Caco-2 (cell line): Measurements from ENCODE around the gene TRAF3IP1. TPM values are rescaled to one million over a fixed set of nuclear protein-coding genes. Genes with fewer than 3 reads are reported as not detected.

Experiments
- BruUV-seq: library from RNA; stranded (reverse); fragments of 400-500 nt; replicated peaks from 2 replicates; lab custom pipeline; 2021; lab: Mats Ljungman, UMichigan
- CTCF ChIA-PET: fragments of 300-600 bp; sonication (Branson Sonifier 250); formaldehyde crosslinking; loops from one replicate; lab custom pipeline; 2022; ENCODE audit warnings: antibody characterized with exemption; lab: Charles Lee
- POLR2A ChIA-PET: fragments of 300-600 bp; sonication (Branson Sonifier 250); formaldehyde crosslinking; loops from one replicate; lab custom pipeline; 2022; ENCODE audit warnings: antibody characterized with exemption; lab: Charles Lee
- DNase-seq, 2 experiments: peaks; one replicate each; pipeline versions ENCODE4 v3.0.0 to v3.0.0-alpha.2; 2020 to 2022
- H3K27me3 ChIP-seq: replicated peaks from 2 replicates; pipeline ENCODE4 v1.6.0; 2011; ENCODE audit warnings: low read length; ENCODE audit not compliant: control insufficient read depth, insufficient read depth
- H3K36me3 ChIP-seq: 2 replicates; pipeline ENCODE4 v1.5.1; 2011; ENCODE audit warnings: low read length; ENCODE audit not compliant: control insufficient read depth, insufficient read depth
- H3K4me1 ChIP-seq: fragments of 250-450 bp; sonication (Bioruptor Pico); 2 replicates; pipeline ENCODE4 v1.5.1; 2020; ENCODE audit warnings: mild to moderate bottlenecking
- H3K4me3 ChIP-seq: 2 replicates; pipeline ENCODE4 v1.5.1; 2011; ENCODE audit warnings: low read depth, mild to moderate bottlenecking, control low read depth, low read length
- H3K9me3 ChIP-seq: fragments of 250-450 bp; sonication (Bioruptor Pico); 2 replicates; pipeline ENCODE4 v1.5.1; 2020; ENCODE audit warnings: mild to moderate bottlenecking, moderate library complexity
- H3K27ac Mint-ChIP-seq: one replicate; pipeline ENCODE4 v1.8.0; 2022; ENCODE audit warnings: mixed read lengths; ENCODE audit not compliant: unreplicated experiment
- H3K27me3 Mint-ChIP-seq: one replicate; pipeline ENCODE4 v1.8.0; 2022; ENCODE audit warnings: mixed read lengths; ENCODE audit not compliant: insufficient read depth, unreplicated experiment
- H3K36me3 Mint-ChIP-seq: one replicate; pipeline ENCODE4 v1.8.0; 2022; ENCODE audit warnings: mild to moderate bottlenecking, mixed read lengths; ENCODE audit not compliant: insufficient read depth, unreplicated experiment
- H3K4me1 Mint-ChIP-seq: one replicate; pipeline ENCODE4 v1.8.0; 2022; ENCODE audit warnings: low read depth, mixed read lengths; ENCODE audit not compliant: unreplicated experiment
- H3K4me3 Mint-ChIP-seq: one replicate; pipeline ENCODE4 v1.8.0; 2022; ENCODE audit warnings: mild to moderate bottlenecking, moderate library complexity, mixed read lengths; ENCODE audit not compliant: unreplicated experiment
- H3K9me3 Mint-ChIP-seq: one replicate; pipeline ENCODE4 v1.8.0; 2022; ENCODE audit warnings: mixed read lengths; ENCODE audit not compliant: unreplicated experiment
- intact Hi-C: fragments of 100-400 bp; cut with micrococcal nuclease; formaldehyde crosslinking; loops from one replicate; pipeline ENCODE4 v1.10.0; 2022; ENCODE audit not compliant: unreplicated experiment
- total RNA-seq: library from RNA; stranded (reverse); gene quantifications from 2 replicates; pipeline ENCODE4 v1.2.3, GENCODE V29; 2022
- TF ChIP-seq, protein P1 (sequence below), 2 experiments: fragments of 200-600 bp in 1 of 2; IDR thresholded peaks; 1 replicate in 1 of 2; 2 replicates in 1 of 2; pipeline versions ENCODE4 v1.5.1 to v1.8.0; 2011 to 2022; ENCODE audit warnings: antibody characterized with exemption in 1 of 2, control low read depth in 1 of 2, inconsistent platforms in 1 of 2, low read depth in 1 of 2, low read length in 1 of 2, mild to moderate bottlenecking in 1 of 2, moderate library complexity in 1 of 2; ENCODE audit not compliant: insufficient read depth in 1 of 2, severe bottlenecking in 1 of 2, unreplicated experiment in 1 of 2

TRAF3IP1 gene
- total RNA-seq, 1 experiment from 2014 or later: 7.4 TPM

DNA sequence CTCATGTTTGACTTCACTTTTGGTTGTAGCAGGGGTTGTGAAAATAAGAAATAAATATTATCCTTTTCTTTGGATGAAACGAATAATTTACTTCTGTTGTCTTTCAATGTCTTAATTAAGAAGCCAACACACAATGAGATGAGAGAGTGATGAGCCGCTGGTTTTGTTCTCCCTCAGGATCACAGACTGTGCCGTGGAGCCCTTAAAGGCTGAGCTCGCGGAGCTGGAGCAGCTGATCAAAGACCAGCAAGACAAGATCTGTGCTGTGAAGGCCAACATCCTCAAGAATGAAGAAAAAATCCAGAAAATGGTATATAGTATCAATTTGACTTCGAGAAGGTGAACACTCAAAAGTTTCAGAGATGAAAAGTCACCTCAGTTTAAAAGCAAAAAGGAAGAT, 78.3 kb downstream of the TRAF3IP1 start:
- no peaks in the 10 kb centered on the region for H3K4me1 ChIP-seq
- no peak for DNase-seq
- no peaks in the 10 kb centered on the region for H3K27me3 ChIP-seq
- ChIA-PET POLR2A (no interaction called here), CTCF (no interaction called here)
- no peaks in the 10 kb centered on the region for H3K9me3 ChIP-seq
- Mint-ChIP-seq H3K27ac (no peak overlapping the region), H3K36me3 (no peaks in the 10 kb centered on the region), H3K4me1 (no peaks in the 10 kb centered on the region), H3K9me3 (no peaks in the 10 kb centered on the region), H3K4me3 (no peak overlapping the region), H3K27me3 (no peaks in the 10 kb centered on the region)
- intact Hi-C loops: no loop called here
- BruUV-seq: no TSS peak
- no peaks in the 10 kb centered on the region for H3K36me3 ChIP-seq
- no peak overlapping the region for H3K4me3 ChIP-seq
- TF ChIP-seq, protein P1, sequence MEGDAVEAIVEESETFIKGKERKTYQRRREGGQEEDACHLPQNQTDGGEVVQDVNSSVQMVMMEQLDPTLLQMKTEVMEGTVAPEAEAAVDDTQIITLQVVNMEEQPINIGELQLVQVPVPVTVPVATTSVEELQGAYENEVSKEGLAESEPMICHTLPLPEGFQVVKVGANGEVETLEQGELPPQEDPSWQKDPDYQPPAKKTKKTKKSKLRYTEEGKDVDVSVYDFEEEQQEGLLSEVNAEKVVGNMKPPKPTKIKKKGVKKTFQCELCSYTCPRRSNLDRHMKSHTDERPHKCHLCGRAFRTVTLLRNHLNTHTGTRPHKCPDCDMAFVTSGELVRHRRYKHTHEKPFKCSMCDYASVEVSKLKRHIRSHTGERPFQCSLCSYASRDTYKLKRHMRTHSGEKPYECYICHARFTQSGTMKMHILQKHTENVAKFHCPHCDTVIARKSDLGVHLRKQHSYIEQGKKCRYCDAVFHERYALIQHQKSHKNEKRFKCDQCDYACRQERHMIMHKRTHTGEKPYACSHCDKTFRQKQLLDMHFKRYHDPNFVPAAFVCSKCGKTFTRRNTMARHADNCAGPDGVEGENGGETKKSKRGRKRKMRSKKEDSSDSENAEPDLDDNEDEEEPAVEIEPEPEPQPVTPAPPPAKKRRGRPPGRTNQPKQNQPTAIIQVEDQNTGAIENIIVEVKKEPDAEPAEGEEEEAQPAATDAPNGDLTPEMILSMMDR (IDR thresholded peaks at IDR 0.05; ENCODE audit: insufficient read depth in 1 of 2, low read depth in 1 of 2, low read length in 1 of 2, severe bottlenecking in 1 of 2, unreplicated experiment in 1 of 2): no peak

- BruUV-seq: no TSS peak
- Histone ChIP-seq H3K4me3 (no peak overlapping the region), H3K27me3 (no peaks in the 10 kb centered on the region), H3K4me1 (peaks cover under 1% of the 10 kb centered on the region; the same call in 1 of the 2 replicates), H3K9me3 (no peaks in the 10 kb centered on the region), H3K36me3 (no peaks in the 10 kb centered on the region)
- no peak for DNase-seq
- no peak overlapping the region for H3K4me3 Mint-ChIP-seq
- POLR2A ChIA-PET: no interaction called here
- H3K9me3 Mint-ChIP-seq: no peaks in the 10 kb centered on the region
- intact Hi-C loops: no loop called here
- no peaks in the 10 kb centered on the region for H3K27me3 Mint-ChIP-seq
- no peaks in the 10 kb centered on the region for H3K4me1 Mint-ChIP-seq
- TF ChIP-seq, protein P1 (IDR thresholded peaks at IDR 0.05; ENCODE audit: insufficient read depth in 1 of 2, low read depth in 1 of 2, low read length in 1 of 2, severe bottlenecking in 1 of 2, unreplicated experiment in 1 of 2): no peak
- no peak overlapping the region for H3K27ac Mint-ChIP-seq
- H3K36me3 Mint-ChIP-seq: no peaks in the 10 kb centered on the region
- CTCF ChIA-PET: no interaction called here
These were observed 78.8 kb downstream of the TRAF3IP1 start for GRCh38 chr2:238399094-238399493.

DNA sequence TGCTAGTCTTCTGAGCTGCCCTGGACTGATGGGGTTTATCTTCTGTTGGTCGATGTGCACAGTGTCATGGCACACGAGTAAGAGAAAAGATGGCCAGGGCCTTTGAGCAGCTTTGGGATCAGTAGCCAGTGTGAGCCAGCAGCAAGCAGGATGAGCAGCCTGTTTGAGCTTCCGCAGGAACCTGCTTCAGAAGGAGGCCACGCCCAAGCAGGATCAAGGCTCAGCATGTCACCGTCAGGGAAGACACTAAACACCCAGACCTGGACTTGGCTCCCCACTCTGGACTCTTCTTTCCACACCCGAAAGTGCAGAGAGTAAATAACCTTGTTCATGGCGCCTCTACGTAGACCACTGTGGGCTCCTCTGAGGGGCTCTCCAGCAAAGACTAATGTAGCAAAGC, 81.2 kb downstream of the TRAF3IP1 start:
- no peaks in the 10 kb centered on the region for H3K36me3 ChIP-seq
- H3K4me1 ChIP-seq: peaks cover 5% of the 10 kb centered on the region; the same call in 1 of the 2 replicates
- H3K27me3 ChIP-seq: no peaks in the 10 kb centered on the region
- intact Hi-C loops: no loop called here
- Mint-ChIP-seq H3K27me3 (no peaks in the 10 kb centered on the region), H3K4me3 (no peak overlapping the region), H3K36me3 (no peaks in the 10 kb centered on the region), H3K27ac (no peak overlapping the region), H3K4me1 (no peaks in the 10 kb centered on the region), H3K9me3 (no peaks in the 10 kb centered on the region)
- POLR2A ChIA-PET: no interaction called here
- TF ChIP-seq, protein P1 (IDR thresholded peaks at IDR 0.05; ENCODE audit: insufficient read depth in 1 of 2, low read depth in 1 of 2, low read length in 1 of 2, severe bottlenecking in 1 of 2, unreplicated experiment in 1 of 2): no peak
- H3K4me3 ChIP-seq: no peak overlapping the region
- no TSS peak for BruUV-seq
- no peaks in the 10 kb centered on the region for H3K9me3 ChIP-seq
- CTCF ChIA-PET: no interaction called here
- no peak for DNase-seq
